Caco-2 (cell line): Measurements from ENCODE around the gene SPHK2. TPM values are rescaled to one million over a fixed set of nuclear protein-coding genes. Genes with fewer than 3 reads are reported as not detected.

ENCODE experiments used
- BruUV-seq: library from RNA; stranded (reverse); fragments of 400-500 nt; replicated peaks from 2 replicates; lab custom pipeline; 2021; lab: Mats Ljungman, UMichigan
- CTCF ChIA-PET: fragments of 300-600 bp; sonication (Branson Sonifier 250); formaldehyde crosslinking; loops from one replicate; lab custom pipeline; 2022; ENCODE audit warnings: antibody characterized with exemption; lab: Charles Lee
- POLR2A ChIA-PET: fragments of 300-600 bp; sonication (Branson Sonifier 250); formaldehyde crosslinking; loops from one replicate; lab custom pipeline; 2022; ENCODE audit warnings: antibody characterized with exemption; lab: Charles Lee
- DNase-seq, 2 experiments: peaks; one replicate each; pipeline versions ENCODE4 v3.0.0 to v3.0.0-alpha.2; 2020 to 2022
- H3K27me3 ChIP-seq: replicated peaks from 2 replicates; pipeline ENCODE4 v1.6.0; 2011; ENCODE audit warnings: low read length; ENCODE audit not compliant: control insufficient read depth, insufficient read depth
- H3K36me3 ChIP-seq: 2 replicates; pipeline ENCODE4 v1.5.1; 2011; ENCODE audit warnings: low read length; ENCODE audit not compliant: control insufficient read depth, insufficient read depth
- H3K4me1 ChIP-seq: fragments of 250-450 bp; sonication (Bioruptor Pico); 2 replicates; pipeline ENCODE4 v1.5.1; 2020; ENCODE audit warnings: mild to moderate bottlenecking
- H3K4me3 ChIP-seq: 2 replicates; pipeline ENCODE4 v1.5.1; 2011; ENCODE audit warnings: low read depth, mild to moderate bottlenecking, control low read depth, low read length
- H3K9me3 ChIP-seq: fragments of 250-450 bp; sonication (Bioruptor Pico); 2 replicates; pipeline ENCODE4 v1.5.1; 2020; ENCODE audit warnings: mild to moderate bottlenecking, moderate library complexity
- H3K27ac Mint-ChIP-seq: one replicate; pipeline ENCODE4 v1.8.0; 2022; ENCODE audit warnings: mixed read lengths; ENCODE audit not compliant: unreplicated experiment
- H3K27me3 Mint-ChIP-seq: one replicate; pipeline ENCODE4 v1.8.0; 2022; ENCODE audit warnings: mixed read lengths; ENCODE audit not compliant: insufficient read depth, unreplicated experiment
- H3K36me3 Mint-ChIP-seq: one replicate; pipeline ENCODE4 v1.8.0; 2022; ENCODE audit warnings: mild to moderate bottlenecking, mixed read lengths; ENCODE audit not compliant: insufficient read depth, unreplicated experiment
- H3K4me1 Mint-ChIP-seq: one replicate; pipeline ENCODE4 v1.8.0; 2022; ENCODE audit warnings: low read depth, mixed read lengths; ENCODE audit not compliant: unreplicated experiment
- H3K4me3 Mint-ChIP-seq: one replicate; pipeline ENCODE4 v1.8.0; 2022; ENCODE audit warnings: mild to moderate bottlenecking, moderate library complexity, mixed read lengths; ENCODE audit not compliant: unreplicated experiment
- H3K9me3 Mint-ChIP-seq: one replicate; pipeline ENCODE4 v1.8.0; 2022; ENCODE audit warnings: mixed read lengths; ENCODE audit not compliant: unreplicated experiment
- CTCF ChIP-seq, 2 experiments: fragments of 200-600 bp in 1 of 2; IDR thresholded peaks; 1 replicate in 1 of 2; 2 replicates in 1 of 2; pipeline versions ENCODE4 v1.5.1 to v1.8.0; 2011 to 2022; ENCODE audit warnings: antibody characterized with exemption in 1 of 2, control low read depth in 1 of 2, inconsistent platforms in 1 of 2, low read depth in 1 of 2, low read length in 1 of 2, mild to moderate bottlenecking in 1 of 2, moderate library complexity in 1 of 2; ENCODE audit not compliant: insufficient read depth in 1 of 2, severe bottlenecking in 1 of 2, unreplicated experiment in 1 of 2
- intact Hi-C: fragments of 100-400 bp; cut with micrococcal nuclease; formaldehyde crosslinking; loops from one replicate; pipeline ENCODE4 v1.10.0; 2022; ENCODE audit not compliant: unreplicated experiment
- total RNA-seq: library from RNA; stranded (reverse); gene quantifications from 2 replicates; pipeline ENCODE4 v1.2.3, GENCODE V29; 2022

Gene SPHK2
- total RNA-seq, 1 experiment from 2014 or later, result 140 TPM

- no TSS peak for BruUV-seq
- H3K4me3 ChIP-seq, result no peak overlapping the region
- peaks cover 5% of the 10 kb centered on the region for H3K4me1 Mint-ChIP-seq
Measured at GRCh38 chr19:48607359-48607755, 11.9 kb upstream of the SPHK2 start.

GRCh38 chr19:48608798-48609263 lies 10.5 kb upstream of the SPHK2 start:
- Histone ChIP-seq H3K27me3 (no peaks in the 10 kb centered on the region), H3K4me1 (no peaks in the 10 kb centered on the region), H3K36me3 (no peaks in the 10 kb centered on the region), H3K9me3 (no peaks in the 10 kb centered on the region), H3K4me3 (no peak overlapping the region)
- Mint-ChIP-seq H3K4me3 (peak overlapping the region; percentile 54), H3K27ac (no peak overlapping the region), H3K36me3 (peaks cover 44% of the 10 kb centered on the region), H3K9me3 (no peaks in the 10 kb centered on the region), H3K27me3 (no peaks in the 10 kb centered on the region), H3K4me1 (peaks cover 7% of the 10 kb centered on the region)
- peak in 1 of 2 experiments; percentile 70 for DNase-seq
- no TSS peak for BruUV-seq
- POLR2A ChIA-PET, result interaction anchor here (1.0 to 2.3 kb wide), 3 partner anchors 10 to 116 kb away, joined by 3 to 16 read pairs (median 4); partner anchors contain the start of genes RPL18 and SPHK2
- CTCF ChIA-PET, result interaction anchor here (0.5 to 1.8 kb wide), 19 partner anchors 10 to 254 kb away, joined by 3 to 18 read pairs (median 5); partner anchors contain the start of genes GRIN2D, KDELR1, RPL18 and SPHK2
- TF ChIP-seq CTCF (IDR thresholded peaks at IDR 0.05; ENCODE audit: insufficient read depth in 1 of 2, low read depth in 1 of 2, low read length in 1 of 2, severe bottlenecking in 1 of 2, unreplicated experiment in 1 of 2), result peak; percentile 82 to 86
- intact Hi-C loops, result loop anchor here (1.0 kb wide), 1 partner anchor 20 kb away; no protein-coding TSS in a partner anchor

More at GRCh38 chr19:48607359-48607755, 11.9 kb upstream of the SPHK2 start:
- DNase-seq, result no peak
- Mint-ChIP-seq H3K27ac (peak overlapping the region; percentile 24), H3K9me3 (no peaks in the 10 kb centered on the region), H3K27me3 (no peaks in the 10 kb centered on the region), H3K4me3 (no peak overlapping the region), H3K36me3 (peaks cover 30% of the 10 kb centered on the region)
- H3K27me3 ChIP-seq, result no peaks in the 10 kb centered on the region
- intact Hi-C loops, result no loop called here
- H3K36me3 ChIP-seq, result no peaks in the 10 kb centered on the region
- POLR2A ChIA-PET, result no interaction called here
- peaks cover under 1% of the 10 kb centered on the region; the same call in 1 of the 2 replicates for H3K4me1 ChIP-seq
- CTCF ChIA-PET, result interaction anchor here (1.2 kb wide), 1 partner anchor 105 kb away, joined by 5 read pairs; no protein-coding TSS in a partner anchor
- no peaks in the 10 kb centered on the region for H3K9me3 ChIP-seq
- TF ChIP-seq CTCF (IDR thresholded peaks at IDR 0.05; ENCODE audit: insufficient read depth in 1 of 2, low read depth in 1 of 2, low read length in 1 of 2, severe bottlenecking in 1 of 2, unreplicated experiment in 1 of 2), result no peak

- TF ChIP-seq CTCF (IDR thresholded peaks at IDR 0.05; ENCODE audit: insufficient read depth in 1 of 2, low read depth in 1 of 2, low read length in 1 of 2, severe bottlenecking in 1 of 2, unreplicated experiment in 1 of 2), result no peak
- H3K27me3 ChIP-seq, result no peaks in the 10 kb centered on the region
- intact Hi-C loops, result no loop called here
- CTCF ChIA-PET, result interaction anchor here (0.6 to 1.8 kb wide), 10 partner anchors 9 to 205 kb away, joined by 3 to 18 read pairs (median 6); partner anchors contain the start of genes RPL18 and SPHK2
- no peaks in the 10 kb centered on the region for H3K9me3 ChIP-seq
- H3K4me1 ChIP-seq, result peaks cover 2% of the 10 kb centered on the region
- POLR2A ChIA-PET, result interaction anchor here (2.3 kb wide), 1 partner anchor 9 kb away, joined by 16 read pairs; the partner anchor contains the start of genes RPL18 and SPHK2
- Mint-ChIP-seq H3K27me3 (no peaks in the 10 kb centered on the region), H3K36me3 (peaks cover 53% of the 10 kb centered on the region), H3K27ac (no peak overlapping the region), H3K9me3 (no peaks in the 10 kb centered on the region), H3K4me3 (no peak overlapping the region), H3K4me1 (peaks cover 15% of the 10 kb centered on the region)
- no peak overlapping the region for H3K4me3 ChIP-seq
- DNase-seq, result no peak
- no peaks in the 10 kb centered on the region for H3K36me3 ChIP-seq
- BruUV-seq, result no TSS peak
Measured at GRCh38 chr19:48609571-48610108, 9.7 kb upstream of the SPHK2 start.
